Effector CD8-positive, alpha-beta T cell (primary cell): ENCODE data around the gene PITPNM1.
"Not testable (repeated sequence)": the region's sequence is repeated elsewhere in the genome, so short reads cannot be mapped to it uniquely, and the experiment has no call there.

Experiments
- DNase-seq: peaks from one replicate; lab custom pipeline; 2025; lab: John Stamatoyannopoulos, UW

PITPNM1 gene

GRCh38 chr11:67489885-67490726 is 15.1 kb downstream of the PITPNM1 start:
- no peak for DNase-seq

GRCh38 chr11:67489203-67489884 is 15.8 kb downstream of the PITPNM1 start:
- DNase-seq: no peak

DNA sequence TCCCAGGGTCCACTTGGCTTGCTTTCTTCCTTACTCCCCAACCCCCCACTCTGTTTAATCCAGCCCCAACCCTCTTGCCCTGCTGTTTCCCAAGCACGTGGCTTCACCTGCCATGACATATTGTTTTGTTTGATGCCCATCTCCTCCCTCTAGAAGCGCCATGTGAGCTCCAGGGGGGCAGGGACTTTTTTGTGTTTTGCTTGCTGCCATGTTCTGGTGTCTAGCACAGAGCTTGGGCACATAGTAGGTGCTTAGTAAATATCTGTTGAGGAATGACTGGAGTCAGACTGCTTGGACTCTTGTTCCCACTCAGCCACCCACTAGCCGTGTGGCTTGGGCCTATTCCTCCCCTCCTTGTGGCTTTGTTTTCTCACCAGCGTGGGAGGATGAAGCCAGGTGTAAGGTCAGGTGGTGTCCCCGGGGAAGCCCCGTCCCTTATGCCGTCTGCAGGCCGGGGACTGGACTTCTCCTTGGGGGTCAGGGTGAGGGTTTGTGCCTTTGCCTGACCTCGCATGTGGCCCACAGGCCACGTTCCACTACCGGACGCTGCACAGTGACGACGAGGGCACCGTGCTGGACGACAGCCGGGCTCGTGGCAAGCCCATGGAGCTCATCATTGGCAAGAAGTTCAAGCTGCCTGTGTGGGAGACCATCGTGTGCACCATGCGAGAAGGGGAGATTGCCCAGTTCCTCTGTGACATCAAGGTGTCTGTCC is 18.5 kb downstream of the PITPNM1 start:
- no peak for DNase-seq

DNA sequence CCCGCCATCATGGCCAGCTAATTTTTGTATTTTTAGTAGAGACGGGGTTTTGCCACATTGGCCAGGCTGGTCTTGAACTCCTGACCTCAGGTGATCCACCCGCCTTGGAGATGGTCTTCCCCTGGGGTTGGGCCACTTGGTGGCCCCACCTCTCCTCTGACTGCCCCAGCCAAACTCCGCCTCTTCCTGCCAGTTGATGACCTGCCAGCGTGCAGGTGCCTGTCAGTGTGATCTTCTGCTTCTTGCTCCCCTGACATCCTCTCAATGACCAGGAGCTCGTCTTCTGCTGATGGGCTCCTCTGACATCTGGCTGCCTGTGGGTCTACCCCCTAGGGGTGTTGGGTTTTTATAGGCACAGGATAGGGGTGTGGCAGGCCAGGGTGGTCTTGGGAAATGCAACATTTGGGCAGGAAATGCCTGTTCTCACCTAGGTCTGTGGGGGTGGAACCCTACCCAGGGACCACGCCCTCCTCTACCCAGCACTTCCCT is 19.2 kb downstream of the PITPNM1 start:
- DNase-seq: not testable (repeated sequence)

- DNase-seq: peak; percentile 46
Measured at GRCh38 chr11:67484847-67485311, 20.3 kb downstream of the PITPNM1 start.

DNA sequence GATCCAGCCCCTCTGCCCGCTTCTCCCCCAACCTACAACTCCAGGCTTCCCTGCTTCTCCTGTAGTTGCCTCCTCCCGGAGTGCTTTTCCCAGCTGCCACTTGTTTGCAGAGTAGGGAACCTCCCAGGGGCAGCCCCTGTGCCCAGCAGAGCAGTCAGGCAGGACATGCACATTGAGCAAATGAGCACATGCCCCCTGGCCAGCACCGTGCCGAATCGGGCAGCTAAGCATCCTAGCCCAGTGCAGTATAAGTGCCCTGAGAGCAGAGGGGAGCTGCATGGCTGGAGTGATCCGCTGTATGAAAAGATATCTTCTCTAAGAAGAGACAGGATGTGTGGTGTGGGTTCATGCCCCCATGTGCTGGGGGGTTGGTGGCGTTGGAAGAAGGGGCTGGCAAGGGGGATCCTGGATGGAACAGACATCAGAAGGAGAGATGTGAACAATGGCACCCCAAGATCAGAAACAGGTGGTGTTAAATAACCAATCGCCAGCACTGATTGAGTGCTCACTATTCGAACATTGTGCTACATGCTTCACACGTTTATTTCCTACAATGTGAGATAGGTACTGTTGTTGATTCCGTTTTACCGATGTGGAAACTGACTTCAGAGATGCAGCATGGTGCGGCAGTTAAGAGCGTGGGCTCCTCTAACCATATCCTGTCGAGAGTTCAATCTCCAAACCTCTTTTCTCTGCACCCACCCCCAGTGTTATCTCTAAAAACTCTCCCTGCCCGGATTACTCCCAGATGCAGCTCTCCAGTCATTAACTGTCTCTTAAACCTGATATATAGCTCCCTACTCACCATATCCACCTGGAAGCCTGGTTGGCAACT is 21.1 kb downstream of the PITPNM1 start:
- peak; percentile 23 for DNase-seq

- DNase-seq: peak; percentile 96
Measured at GRCh38 chr11:67482827-67483798, 22.1 kb downstream of the PITPNM1 start, which contains the start of gene AIP. Gene AIP, plus strand, starts transcription at chr11:67483026. Its CDS starts 133 bp downstream, at chr11:67483159.

GRCh38 chr11:67482275-67482826 is 22.8 kb downstream of the PITPNM1 start:
- no peak for DNase-seq

GRCh38 chr11:67477344-67478050 is 27.7 kb downstream of the PITPNM1 start:
- DNase-seq: not testable (repeated sequence)

DNA sequence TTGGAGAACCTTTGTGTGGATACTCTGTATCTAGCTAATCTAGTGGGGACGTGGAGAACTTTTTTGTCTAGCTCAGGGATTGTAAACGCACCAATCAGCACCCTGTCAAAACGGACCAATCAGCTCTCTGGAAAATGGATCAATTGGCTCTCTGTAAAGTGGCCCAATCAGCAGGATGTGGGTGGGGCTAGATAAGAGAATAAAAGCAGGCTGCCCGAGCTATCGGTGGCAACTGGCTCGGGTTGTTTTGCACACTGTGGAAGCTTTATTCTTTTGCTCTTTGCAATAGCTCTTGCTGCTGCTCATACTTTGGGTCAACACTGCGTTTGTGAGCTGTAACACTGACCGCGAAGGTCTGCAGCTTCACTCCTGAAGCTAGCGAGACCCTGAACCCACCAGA is 28.5 kb downstream of the PITPNM1 start:
- not testable (repeated sequence) for DNase-seq

DNA sequence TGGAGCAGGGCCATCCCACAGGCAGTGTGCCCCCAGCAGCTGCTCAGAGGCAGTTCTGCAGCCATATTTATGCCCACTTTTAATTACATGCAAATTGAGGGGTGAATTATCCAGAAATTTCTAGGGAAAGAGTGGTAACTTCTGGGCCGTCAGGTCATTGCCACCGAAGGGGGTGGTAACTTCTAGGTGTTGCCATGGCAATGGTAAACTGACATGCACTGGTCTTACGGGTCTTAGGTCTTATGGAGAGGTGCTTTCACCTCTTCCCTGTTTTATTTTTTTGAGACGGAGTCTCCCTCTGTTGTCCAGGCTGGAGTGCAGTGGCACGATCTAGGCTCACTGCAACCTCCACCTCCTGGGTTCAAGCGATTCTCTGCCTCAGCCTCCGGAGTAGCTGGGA is 32.3 kb downstream of the PITPNM1 start:
- DNase-seq: no peak

DNA sequence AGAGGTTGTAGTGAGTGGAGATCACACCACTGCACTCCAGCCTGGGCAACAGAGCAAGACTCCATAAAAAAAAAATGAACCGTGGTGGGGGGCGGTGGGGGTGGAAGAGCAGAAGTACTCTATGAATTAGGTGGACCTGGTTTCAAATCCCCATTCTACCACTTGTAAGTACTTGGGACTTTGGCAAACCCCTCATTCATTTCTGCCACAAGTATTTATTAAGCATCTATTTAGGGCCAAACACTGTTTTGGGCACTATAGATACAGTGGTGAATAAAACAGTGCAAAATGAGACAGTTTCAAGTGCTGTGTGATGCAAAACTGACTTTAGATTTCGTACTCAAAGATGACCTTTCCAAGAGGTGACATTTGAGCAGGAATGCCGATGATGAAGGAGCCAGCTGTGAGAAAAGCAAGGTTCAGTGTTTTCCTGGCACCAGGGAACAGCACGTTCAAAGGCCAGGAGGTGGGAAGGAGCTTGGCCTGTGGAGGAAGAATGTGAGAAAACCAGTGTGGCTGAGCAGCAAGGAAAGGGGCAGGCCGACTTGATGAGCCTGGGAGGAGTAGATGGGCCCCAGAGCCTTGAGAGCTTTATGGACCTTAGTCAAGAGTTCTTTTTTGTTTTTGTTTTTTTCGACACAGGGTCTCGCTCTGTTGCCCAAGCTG is 34.7 kb downstream of the PITPNM1 start:
- DNase-seq: no peak

DNA sequence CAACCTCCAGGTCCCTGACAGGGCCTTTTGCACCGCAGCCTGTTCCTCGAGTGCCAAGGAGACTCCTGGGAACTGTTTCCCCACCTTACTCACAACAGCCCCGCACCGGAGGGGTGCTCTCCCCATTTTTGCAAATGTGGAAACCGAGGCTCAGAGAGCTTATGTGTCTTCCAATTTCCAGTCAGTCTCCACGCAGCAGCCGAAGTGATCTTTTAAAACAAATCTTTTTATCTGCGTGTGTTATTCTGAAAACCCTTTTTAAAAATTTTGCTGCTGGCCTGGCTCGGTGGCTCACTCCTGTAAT is 35.7 kb downstream of the PITPNM1 start:
- no peak for DNase-seq

- DNase-seq: peak; percentile 88
Measured at GRCh38 chr11:67468759-67469507, 36.2 kb downstream of the PITPNM1 start, which contains the start of gene TMEM134. Gene TMEM134, minus strand, starts transcription at chr11:67469251. Its CDS starts 59 bp downstream, at chr11:67469192.

DNA sequence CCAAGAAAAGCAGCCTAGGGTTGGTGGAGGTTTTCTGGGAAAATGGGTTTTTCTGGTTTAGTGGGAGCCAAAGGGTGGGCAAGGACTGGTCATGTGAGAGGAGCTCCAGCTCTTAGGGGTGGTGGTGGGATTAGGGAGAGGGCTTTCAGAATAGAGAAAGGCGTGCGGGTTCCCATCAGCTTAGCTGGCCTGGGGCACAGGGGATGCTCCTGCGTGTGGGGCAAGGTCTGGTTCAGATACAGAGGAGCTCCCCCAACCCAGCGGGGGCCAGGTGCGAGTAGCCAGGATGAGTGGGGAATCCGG is 36.8 kb downstream of the PITPNM1 start:
- no peak for DNase-seq

- DNase-seq: no peak
Measured at GRCh38 chr11:67468056-67468455, 37.1 kb downstream of the PITPNM1 start.

DNA sequence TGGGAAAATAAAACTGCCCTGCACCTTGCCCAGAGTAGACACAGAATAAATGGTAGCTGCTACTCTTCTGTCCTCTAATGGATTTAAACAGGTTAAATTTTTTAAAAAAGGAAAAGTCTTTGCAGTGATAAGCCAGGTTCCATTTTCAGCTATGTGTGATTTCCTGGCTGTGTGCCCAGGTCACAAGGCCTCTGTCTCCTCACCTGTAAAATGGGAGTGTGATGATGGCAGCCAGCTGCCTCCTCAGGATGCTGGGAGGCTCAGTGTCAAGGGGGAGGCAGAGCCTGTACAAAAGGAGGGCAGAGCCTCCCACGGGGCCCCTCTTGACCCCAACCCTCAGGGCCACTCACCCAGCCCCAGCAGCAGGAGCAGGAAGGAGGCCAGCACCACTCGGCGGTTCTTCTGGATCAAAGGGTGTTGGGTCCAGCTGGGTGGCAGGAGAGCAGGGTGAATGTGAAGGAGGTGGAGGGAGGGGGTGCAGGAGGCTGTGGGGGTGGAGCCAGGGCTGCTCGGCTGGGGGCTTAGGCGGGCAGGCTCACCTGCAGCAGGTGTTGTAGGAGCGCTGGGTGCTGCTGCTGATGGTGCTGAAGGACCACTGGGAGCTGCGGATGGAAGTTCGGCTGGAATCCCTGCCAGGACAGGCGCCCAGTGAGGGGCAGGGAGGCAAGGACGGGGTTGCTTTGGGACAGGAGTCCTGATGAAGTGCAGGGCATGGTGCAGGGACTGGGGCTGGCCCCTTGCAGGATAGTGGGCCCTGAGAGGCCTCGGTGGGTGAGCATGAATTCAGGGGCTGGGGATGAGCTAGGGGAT is 38.0 kb downstream of the PITPNM1 start:
- DNase-seq: no peak
